GM21717 (cell line): ENCODE measurements around the gene CALML6.

Experiments
- ATAC-seq: cut with Tn5 transposase; IDR thresholded peaks from one replicate; pipeline ENCODE4 v1.9.1; 2021; ENCODE audit warnings: mild to moderate bottlenecking, moderate library complexity; ENCODE audit not compliant: unreplicated experiment

Gene CALML6

GRCh38 chr1:1941868-1942752 is 27.1 kb downstream of the CALML6 start:
- no peak for ATAC-seq

- ATAC-seq, result no peak
Observed at GRCh38 chr1:1942753-1943656, 27.9 kb downstream of the CALML6 start.

- ATAC-seq, result no peak
Observed at GRCh38 chr1:1943834-1944570, 28.9 kb downstream of the CALML6 start.

- no peak for ATAC-seq
Observed at GRCh38 chr1:1945782-1946393, 30.8 kb downstream of the CALML6 start.

- no peak for ATAC-seq
Observed at GRCh38 chr1:1946540-1946939, 31.5 kb downstream of the CALML6 start.

GRCh38 chr1:1947493-1947892 is 32.4 kb downstream of the CALML6 start:
- no peak for ATAC-seq

GRCh38 chr1:1948783-1949182 is 33.7 kb downstream of the CALML6 start:
- ATAC-seq, result no peak

- no peak for ATAC-seq
Observed at GRCh38 chr1:1950940-1951339, 35.9 kb downstream of the CALML6 start.

- no peak for ATAC-seq
Observed at GRCh38 chr1:1954015-1954414, 39.0 kb downstream of the CALML6 start.

- no peak for ATAC-seq
Observed at GRCh38 chr1:1954831-1955441, 39.9 kb downstream of the CALML6 start.

GRCh38 chr1:1955621-1956094 is 40.6 kb downstream of the CALML6 start:
- ATAC-seq, result no peak

GRCh38 chr1:1956101-1956500 is 41.0 kb downstream of the CALML6 start:
- ATAC-seq, result no peak

- no peak for ATAC-seq
Observed at GRCh38 chr1:1956586-1957532, 41.8 kb downstream of the CALML6 start.

GRCh38 chr1:1957533-1957961 is 42.5 kb downstream of the CALML6 start:
- ATAC-seq, result no peak

GRCh38 chr1:1958071-1958541 is 43.0 kb downstream of the CALML6 start:
- no peak for ATAC-seq

- no peak for ATAC-seq
Observed at GRCh38 chr1:1959459-1959839, 44.4 kb downstream of the CALML6 start.

- ATAC-seq, result no peak
Observed at GRCh38 chr1:1959840-1960479, 44.9 kb downstream of the CALML6 start.

GRCh38 chr1:1960480-1961196 is 45.6 kb downstream of the CALML6 start:
- no peak for ATAC-seq
